T-helper 2 cell (primary cell): Measurements from ENCODE around the gene PLA2G12B.
"Not testable (repeated sequence)": the region's sequence is repeated elsewhere in the genome, so short reads cannot be mapped to it uniquely, and the experiment has no call there.

Source experiments
- DNase-seq, 5 experiments: peaks; one replicate each; pipeline versions ENCODE4 v3.0.0 to v3.0.0-alpha.2; 2012 to 2022
- total RNA-seq, 2 donors: gene quantifications; one replicate each; lab custom pipeline; 2026; lab: John Stamatoyannopoulos, UW

The PLA2G12B gene, protein sequence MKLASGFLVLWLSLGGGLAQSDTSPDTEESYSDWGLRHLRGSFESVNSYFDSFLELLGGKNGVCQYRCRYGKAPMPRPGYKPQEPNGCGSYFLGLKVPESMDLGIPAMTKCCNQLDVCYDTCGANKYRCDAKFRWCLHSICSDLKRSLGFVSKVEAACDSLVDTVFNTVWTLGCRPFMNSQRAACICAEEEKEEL
- 0 reads per million in 2 donors for total RNA-seq

DNA sequence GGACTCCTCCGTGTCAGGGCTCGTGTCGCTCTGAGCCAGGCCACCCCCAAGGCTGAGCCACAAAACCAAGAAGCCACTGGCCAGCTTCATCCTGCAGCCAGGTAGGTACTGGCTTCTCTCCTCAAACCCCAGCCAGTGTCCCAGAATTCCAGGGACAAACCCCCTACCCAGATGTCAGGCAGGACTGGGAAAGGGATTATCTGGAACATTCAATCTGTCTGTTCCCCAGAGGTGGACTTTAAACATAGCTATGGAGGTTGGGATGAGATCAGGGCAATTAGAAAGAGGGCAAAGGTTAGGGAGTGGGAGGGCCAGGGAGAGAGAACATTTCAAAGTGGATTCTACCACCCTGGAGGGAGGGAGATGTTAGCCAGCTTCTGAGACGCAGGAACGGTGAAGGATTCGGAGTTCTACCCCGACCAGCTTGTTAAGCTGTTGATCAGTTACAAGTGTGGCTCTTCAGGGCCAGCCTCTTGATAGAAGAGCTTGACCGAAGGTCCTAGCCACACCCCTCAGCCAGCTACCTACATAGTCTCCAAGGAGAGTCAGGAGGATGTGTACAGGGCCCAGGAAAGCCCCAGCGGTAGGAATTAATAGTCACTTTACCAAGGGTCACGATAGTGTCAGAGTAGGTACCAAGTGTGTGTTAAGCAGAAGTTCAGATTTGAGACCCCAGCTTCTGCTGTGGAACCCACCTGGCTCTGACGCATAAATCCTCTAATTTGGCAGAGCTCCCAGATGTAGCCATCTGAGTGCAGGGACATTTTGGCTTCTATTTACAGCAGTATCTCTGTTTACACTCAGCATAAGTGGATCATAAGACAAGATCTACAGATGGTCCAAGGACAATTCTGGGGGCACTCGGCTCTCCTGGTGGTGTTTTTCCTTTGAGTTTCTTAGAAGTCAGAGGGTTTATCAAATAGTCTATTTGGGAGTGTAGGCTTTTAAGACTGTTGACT is at the start of gene PLA2G12B:
Gene PLA2G12B (minus strand): TSS at position 211 of the 959 bp plus-strand sequence. CDS start 121 bp downstream, at position 90.
- no peak for DNase-seq

DNA sequence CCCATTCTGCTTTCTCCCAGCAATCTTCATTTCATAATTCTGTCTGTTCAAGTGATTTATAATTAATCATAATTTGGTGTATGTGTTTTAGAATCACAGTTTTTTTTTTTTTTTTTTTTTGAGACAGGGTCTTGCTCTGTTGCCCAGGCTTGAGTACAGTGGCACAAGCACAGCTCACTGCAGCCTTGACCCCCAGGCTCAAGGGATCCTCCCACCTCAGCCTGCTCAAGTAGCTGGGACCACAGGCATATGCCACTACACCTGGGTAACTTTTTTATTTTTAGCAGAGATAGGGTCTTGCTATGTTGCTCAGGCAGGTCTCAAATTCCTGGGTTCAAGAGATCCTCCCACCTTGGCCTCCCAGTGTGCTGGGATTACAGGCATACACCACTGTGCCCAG is 49.2 kb upstream of the PLA2G12B start:
- no peak for DNase-seq

DNA sequence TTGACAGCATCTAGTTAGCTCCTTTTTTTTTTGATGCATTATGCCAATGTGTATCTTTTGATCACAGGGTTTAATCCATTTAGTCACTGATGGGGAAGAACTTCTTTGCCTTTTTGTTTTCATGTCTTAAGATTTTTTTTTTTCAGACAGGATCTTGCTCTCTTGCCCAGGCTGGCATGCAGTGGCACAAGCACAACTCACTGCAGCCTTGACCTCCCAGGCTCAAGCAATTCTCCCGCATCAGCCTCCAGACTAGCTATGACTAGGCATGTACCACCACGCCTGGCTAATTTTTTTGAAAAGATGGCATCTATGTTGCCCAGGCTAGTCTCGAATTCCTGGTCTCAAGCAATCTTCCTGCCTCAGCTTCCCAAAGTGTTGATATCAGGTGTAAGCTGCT is 46.4 kb upstream of the PLA2G12B start:
- no peak for DNase-seq

DNA sequence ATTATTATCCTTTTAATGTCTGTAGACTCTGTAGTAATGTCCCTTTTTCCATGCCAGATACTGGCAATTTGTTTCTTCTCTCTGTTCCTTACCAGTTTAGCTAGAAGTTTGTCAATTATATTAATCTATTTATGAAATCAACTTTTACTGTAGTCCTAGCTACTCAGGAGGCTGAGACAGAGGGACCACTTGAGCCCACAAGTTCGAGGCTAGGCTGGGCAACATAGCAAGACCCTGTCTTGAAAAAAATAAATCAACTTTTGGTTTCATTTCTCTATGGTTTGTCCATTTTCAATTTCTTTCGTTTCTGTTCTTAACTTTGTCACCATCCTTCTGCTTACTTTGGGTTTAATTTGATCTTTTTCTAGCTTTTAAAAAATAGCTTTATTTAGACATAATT is 42.5 kb upstream of the PLA2G12B start:
- no peak for DNase-seq

DNA sequence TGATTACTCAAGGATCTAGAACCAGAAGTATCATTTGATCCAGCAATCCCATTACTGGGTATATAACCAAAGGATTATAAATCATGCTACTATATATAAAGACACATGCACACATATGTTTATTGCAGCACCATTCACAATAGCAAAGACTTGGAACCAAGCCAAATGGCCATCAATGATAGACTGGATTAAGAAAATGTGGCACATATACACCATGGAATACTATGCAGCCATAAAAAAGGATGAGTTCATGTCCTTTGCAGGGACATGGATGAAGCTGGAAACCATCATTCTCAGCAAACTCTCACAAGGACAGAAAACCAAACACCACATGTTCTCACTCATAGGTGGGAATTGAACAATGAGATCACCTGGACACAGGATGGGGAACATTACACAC is 40.9 kb upstream of the PLA2G12B start:
- DNase-seq: not testable (repeated sequence)

DNA sequence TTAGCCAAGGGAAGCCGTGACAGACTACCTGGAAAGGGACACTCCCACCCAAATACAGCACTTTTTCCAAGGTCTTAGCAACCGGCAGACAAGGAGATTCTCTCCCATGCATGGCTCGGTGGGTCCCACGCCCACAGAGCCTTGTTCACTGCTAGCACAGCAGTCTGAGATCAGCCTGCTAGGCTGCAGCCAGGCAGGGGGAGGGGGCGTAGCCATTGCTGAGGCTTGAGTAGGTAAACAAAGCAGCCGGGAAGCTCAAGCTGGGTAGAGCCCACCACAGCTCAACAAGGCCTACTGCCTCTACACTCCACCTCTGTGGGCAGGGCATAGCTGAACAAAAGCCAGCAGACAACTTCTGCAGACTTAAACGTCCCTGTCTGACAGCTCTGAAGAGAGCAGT is 35.2 kb upstream of the PLA2G12B start:
- DNase-seq: not testable (repeated sequence)

DNA sequence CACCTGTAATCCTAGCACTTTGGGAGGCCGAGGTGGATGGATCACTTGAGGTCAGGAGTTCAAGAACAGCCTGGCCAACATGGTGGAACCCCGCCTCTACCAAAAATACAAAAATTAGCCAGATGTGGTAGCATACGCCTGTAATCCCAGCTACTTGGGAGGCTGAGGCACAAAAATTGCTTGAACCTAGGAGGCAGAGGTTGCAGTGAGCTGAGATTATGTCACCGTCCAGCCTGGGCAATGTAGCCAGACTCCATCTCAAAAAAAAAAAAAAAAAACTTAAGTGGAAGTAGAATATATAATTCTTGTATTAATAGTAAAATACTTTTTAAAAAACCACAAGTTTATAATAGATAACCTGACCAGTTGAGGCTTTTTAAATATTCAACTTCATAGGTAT is 30.0 kb upstream of the PLA2G12B start:
- not testable (repeated sequence) for DNase-seq

DNA sequence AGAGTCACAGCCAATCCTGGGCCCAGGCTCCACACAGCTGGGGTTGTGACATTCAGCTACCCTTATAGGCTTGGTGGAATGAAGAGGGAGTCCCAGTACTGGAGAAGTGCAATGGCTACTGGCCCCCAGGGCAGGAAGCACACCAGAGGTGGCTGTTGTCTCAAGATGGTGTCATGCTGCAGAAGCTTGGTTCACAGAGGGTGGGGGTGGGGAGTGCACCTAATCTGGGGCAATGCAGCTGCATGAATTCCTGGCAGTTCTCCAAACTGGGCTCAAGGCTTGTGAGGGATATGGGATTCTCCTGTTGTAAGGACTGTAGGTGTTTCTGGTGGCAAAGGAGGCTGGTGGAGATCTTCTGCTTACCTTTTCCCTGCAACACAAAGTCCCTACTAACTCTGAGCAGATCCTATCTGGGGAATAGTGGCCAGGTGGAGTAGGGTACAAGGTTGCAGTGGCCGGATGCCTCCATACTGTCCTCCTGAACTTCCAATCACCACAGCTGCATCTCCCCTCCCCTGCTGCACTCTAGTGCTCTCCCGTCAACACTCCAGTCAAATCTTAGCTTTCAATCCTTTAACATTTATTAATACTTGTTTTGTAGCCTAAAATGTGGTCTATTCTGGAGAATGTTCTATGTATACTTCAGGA is 27.4 kb upstream of the PLA2G12B start:
- no peak for DNase-seq

DNA sequence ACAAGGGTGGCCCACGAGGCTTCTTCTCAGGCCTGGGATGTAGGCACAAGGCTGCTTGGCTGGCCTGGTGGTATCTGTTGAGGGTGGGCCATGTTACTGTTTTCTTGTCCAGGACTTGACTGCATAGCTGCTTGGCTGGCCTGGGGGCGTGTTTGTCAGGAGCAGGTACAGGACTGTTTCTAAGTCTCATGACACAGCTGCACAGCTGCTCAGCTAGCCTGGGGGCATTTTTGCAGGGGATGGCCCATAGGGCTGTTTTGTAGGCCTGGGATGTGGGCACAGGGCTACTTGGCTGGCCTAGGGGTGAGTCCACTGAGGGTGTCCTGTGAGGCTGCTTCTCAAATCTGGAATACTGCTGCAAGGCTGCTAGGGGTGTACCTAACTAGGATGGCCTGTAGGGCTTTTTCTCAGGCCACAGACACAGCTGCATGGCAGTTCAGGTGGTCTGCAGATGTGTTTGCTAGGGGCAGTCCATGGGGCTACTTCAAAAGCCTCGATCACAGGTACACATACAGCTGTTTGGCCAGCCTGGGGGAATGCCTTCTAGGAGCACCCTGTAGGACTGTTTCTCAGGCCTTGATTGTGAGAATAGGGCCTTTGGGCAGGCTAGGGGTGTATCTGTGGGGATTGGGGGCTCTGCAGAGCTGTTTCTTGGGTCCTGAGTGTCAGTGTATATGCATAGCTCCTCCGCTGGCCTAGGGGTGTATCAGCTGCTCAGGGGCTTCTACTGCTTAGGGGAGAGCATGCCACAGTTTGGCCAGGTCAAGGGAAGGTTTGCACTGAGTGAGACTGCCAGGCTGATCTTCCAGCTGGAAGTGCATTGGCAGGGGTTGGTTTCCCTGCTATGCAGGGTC is 26.6 kb upstream of the PLA2G12B start:
- DNase-seq: no peak

DNA sequence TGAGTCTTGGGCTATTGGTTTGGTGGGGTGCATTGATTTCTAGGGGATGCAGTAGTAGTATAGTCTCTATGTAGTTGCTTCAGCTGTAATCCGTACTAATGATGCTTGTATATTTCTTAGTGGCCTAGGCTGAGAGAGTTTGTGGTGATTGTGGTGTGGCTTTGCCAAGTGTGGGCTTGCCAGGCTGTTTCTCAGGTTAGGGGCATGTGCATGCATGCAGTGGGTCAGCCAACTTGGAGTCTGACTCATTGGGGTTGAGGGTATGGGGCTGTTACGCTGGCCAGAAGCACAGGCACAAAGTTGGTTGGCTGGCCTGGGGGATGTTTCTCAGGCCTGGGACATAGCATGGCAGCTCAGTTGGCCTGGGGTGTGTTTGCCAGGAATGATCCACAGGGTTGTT is 25.7 kb upstream of the PLA2G12B start:
- DNase-seq: no peak

DNA sequence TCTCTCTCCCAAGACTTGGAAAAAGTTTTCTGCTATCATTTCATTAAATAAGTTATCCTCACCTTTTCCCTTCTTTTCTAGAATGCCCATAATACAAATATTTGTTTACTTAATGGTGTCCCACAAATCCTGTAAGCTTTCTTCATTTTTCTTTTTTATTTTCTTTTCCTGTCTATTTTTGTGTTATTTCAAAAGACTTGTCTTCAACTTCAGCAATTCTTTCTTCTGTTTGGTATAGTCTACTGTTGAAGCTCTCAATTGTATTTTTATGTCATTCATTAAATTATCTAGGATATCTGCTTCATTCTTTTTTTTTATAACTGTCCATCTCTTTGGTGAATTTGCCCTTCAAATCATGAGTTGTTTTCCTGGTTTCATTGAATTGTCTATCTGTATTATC is 25.1 kb upstream of the PLA2G12B start:
- no peak for DNase-seq

DNA sequence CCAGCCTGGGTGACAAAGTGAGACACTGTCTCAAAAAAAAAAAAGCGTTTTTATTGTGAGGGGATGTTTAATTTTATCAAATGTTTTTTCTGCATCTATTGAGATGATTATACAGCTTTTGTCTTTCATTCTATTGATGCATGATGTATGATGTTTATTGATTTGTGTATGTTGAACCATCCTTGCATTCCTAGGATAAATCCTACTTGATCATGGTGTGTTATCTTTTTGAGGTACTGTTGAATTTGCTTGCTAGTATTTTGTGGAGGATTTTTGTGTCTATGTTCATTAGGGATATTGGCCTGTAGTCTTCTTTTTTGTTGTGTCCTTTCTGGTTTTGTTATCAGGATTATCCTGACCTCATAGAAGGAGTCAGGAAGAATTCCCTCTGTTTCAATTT is 22.3 kb upstream of the PLA2G12B start:
- no peak for DNase-seq

DNA sequence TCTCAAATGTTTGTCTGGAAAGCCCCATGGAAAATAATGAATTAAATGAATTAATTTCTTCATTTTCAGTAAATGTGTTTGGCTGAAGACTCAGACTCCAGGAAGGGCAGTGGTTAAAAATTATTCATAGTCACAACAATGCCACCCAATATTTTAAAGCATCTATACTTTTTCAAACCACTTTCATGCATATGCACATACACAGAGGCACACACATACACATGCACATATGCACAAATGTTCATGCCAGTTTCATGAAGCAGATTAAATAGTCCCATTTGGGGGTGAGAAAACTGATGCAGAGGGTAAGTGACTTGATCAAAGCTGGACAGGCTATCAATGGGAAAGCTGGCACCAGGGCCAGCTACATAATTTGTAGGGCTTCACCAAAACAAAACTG is 1.4 kb upstream of the PLA2G12B start:
- DNase-seq: no peak

DNA sequence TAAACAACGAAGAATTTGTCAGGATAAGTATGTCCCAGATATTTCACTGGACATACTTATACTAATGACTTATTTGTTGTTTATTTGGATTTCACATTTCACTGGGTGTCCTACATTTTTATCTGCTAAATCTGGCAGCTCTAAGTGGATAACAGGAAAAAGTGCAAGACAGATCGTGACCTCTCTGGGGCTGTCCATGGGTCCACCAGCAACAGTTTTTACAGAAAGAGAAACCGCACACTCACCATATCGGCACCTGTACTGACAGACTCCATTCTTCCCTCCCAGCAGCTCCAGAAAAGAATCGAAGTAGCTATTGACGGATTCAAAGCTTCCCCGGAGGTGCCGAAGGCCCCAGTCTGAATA is 393 bp downstream of the PLA2G12B start:
- no peak for DNase-seq

DNA sequence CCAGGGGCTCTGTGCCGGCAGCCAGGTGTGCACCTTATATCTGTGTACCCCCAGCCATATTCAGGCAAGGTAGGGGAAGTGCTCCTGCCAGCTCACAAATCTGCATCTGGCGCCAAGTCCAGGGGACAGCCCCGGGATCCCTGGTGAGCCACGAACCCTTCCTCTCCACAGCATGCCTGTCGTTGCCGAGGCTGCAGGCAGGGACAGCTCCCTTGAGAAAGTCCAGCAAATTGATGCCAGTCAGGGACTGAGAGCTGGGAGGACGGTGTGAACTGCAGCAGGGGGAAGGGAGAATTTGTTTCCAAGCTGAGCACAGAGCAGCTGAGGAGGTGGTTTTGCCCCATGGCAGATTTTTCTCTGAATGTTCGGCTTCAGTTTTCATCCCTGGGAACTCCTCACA is 919 bp downstream of the PLA2G12B start:
- no peak for DNase-seq

DNA sequence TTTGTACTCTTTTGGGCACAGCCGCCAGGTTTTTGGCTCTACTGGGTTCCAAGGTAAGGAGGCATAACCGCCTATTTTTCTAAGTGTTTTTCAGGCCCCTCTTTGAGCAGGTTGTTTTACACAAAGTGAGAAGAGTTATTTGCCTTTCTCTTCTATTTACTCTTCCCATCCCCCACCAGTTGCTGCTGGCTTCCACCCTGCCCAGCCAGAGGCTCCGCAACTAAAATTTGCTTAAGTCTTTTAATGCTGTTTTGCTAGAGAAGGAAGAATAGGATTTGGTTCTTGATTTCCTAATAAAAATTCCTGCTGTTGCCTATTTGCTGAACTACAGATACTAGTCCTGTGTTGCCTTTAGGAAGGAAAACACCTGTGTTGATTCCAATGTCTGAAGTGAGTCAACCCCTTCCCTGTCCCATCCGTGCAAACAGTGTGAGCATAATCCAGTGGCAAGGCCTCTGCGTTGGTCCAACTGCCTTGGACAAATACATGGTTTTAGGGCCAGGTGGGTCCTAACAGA is 1.9 kb downstream of the PLA2G12B start:
- DNase-seq: no peak

DNA sequence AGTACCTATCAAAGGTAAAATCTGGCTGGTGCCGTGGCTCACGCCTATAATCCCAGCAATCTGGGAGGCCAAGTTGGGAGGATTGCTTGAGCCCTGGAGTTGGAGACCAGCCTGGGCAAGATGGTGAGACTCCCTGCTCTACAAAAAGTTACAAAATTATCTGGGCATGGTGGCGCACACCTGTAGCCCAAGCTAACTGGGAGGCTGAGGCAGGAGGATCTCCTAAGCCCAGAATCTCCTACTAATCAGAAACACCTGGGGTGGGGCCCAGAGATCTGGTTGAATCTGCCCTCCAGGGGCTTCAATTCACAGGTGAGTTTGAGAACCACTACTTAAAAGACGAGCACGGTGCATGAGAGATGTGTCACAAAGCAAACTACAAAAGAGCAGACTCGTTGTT is 2.4 kb downstream of the PLA2G12B start:
- no peak for DNase-seq

DNA sequence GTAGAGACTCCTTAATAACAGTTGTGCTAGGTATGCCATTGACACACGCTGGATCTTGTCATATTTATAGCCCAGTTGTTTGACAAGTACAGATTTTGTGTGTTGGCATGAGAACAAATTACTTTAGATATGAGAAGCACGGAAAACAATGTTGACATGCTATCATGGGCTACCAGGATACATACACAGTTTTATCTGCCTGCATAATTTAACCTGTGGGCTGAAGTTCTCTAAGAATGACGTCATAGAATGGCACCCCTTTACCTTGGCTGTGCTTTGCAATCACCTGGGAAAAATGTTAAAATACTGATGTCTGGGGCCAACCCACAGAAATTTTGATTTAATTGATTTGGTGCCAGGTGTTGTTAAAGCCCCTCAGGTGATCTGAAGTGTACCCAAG is 2.8 kb downstream of the PLA2G12B start:
- no peak for DNase-seq

DNA sequence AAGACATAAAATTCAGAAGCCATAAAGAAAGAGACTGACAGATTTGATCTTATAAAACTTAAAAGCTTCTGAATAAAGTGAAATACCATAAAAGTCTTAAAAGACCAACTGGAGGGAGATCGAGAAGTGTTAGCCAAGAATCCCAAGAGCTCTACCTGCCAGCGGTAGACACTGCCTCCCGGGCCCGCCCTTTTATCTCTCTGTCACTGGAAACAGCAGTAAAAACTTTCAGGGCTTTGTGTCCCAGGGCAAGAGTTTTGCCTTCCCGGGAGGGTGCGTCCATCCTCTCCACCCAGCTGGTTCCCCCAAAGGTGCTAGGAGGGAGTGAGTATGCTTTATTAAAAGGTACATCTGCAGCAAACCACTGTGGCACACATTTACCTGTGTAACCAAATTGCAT is 5.8 kb downstream of the PLA2G12B start:
- no peak for DNase-seq

DNA sequence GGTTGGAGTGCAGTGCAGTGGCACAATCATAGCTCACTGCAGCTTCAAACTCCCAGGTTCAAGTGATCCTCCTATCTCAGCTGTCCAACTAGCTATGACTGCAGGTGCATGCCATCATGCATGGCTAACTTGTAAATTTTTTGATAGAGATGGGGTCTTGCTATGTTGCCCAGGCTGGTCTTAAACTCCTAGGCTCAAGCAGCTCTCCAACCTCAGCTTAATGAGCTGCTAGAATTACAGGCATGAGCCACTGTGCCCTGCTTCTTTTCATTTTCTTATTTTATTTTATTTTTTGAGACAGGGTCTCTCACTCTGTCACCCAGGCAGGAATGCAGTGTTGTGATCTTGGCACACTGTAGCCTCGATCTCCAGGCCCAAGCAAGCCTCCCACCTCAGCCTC is 7.6 kb downstream of the PLA2G12B start:
- DNase-seq: no peak

DNA sequence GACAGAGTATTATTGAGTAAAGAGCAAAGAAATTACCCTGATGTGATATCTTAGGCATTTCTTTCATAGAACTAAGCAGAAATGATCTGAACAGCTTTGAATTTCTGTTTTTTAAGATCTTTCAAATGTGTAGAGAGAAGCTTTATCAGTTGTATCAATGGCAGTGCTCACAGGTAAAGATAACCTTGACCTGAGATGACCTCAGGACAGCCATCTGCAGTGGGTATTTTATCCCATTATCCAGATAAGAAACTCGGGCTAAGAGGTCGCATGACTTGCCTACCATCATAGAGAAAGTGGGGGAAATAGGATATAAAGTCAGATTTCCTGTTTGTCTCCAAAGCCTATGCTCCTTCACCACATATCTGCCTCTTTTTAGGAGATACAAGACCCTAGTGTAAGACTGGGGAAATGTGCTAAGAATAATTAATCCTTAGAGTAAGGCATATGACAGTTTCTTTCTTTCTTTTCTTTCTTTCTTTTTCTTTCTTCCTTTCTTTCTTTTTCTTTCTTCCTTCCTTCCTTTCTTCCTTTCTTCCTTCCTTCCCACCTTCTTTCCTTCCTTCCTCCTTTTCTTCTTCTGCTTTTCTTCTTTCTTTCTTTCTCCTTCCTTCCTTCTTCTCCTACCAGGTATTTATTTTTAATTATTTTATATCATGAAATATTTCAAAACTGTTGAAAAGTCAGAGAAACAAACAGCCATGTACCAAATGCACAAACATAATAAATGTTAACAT is 10.9 kb downstream of the PLA2G12B start:
- no peak for DNase-seq

DNA sequence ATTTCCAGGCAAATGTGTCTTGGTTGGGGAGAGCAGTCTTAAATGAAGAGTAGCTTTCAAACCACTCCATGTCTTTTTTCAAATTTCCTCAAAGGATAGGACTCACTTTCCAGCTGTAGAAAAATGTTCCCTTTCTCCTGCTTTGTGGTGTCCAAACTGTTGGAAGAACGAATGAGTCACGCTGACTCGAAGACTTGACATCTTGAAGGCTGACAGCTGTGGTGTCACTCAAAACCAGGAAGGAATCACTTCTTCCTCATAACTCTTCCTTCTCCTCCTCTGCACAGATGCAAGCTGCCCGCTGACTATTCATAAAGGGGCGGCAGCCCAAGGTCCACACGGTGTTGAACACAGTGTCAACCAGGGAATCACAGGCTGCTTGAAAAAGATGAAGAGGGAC is 19.2 kb downstream of the PLA2G12B start:
- DNase-seq: no peak
